ENCODE results near the gene THAP5. TPM values are rescaled to one million over a fixed set of nuclear protein-coding genes. Genes with fewer than 3 reads are reported as not detected.

THAP5 gene
- polyA plus RNA-seq, 1 donor from 2014 or later: 49.4 TPM

DNA sequence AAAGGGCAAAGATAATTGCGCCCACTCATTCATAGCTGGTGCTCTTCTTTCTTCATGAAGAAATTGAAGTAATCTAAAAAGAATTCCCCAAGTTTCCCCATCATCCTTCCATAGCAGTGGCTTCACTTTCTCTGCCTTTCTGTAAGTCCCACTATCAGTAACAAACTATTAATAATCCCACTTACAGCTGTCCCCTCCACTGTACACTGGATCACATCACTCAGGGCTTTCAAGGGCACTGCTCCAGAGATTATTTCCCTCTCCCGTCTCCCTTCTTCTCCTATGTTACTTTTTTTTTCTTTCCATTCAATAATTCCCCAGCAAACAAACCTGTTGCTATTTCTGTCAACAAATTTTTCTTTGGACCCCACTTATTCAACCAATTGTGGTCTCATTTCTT, 16.3 kb upstream of the THAP5 start:
- no peak overlapping the region for H3K4me3 ChIP-seq (ENCODE audit: low read length)
- H3K79me2 ChIP-seq (replicated peaks; ENCODE audit: insufficient read depth, low read length): no peaks in the 10 kb centered on the region
- H4K20me1 ChIP-seq (ENCODE audit: insufficient read depth): no peaks in the 10 kb centered on the region
- H3K27me3 ChIP-seq (ENCODE audit: insufficient read depth, low read depth, low read length): no peaks in the 10 kb centered on the region
- no peak overlapping the region for H3K9ac ChIP-seq (ENCODE audit: low read length)
- H3K27ac ChIP-seq (ENCODE audit: low read length): no peak overlapping the region
- H3F3A ChIP-seq (ENCODE audit: insufficient read depth, low read length, poor library complexity, severe bottlenecking): no peaks in the 10 kb centered on the region
- H3K4me2 ChIP-seq (ENCODE audit: low read length): no peak overlapping the region
- no peak overlapping the region for H2AFZ ChIP-seq (ENCODE audit: low read depth, low read length)
- no peaks in the 10 kb centered on the region for H3K36me3 ChIP-seq (ENCODE audit: insufficient read depth, low read length)
- no peaks in the 10 kb centered on the region for H3K9me2 ChIP-seq (ENCODE audit: insufficient read depth, low read length)
- no peak for TF ChIP-seq MXI1 (conservative IDR thresholded peaks at IDR 0.05; ENCODE audit: poor library complexity, severe bottlenecking)
- H3K9me3 ChIP-seq (ENCODE audit: low read length): no peaks in the 10 kb centered on the region

DNA sequence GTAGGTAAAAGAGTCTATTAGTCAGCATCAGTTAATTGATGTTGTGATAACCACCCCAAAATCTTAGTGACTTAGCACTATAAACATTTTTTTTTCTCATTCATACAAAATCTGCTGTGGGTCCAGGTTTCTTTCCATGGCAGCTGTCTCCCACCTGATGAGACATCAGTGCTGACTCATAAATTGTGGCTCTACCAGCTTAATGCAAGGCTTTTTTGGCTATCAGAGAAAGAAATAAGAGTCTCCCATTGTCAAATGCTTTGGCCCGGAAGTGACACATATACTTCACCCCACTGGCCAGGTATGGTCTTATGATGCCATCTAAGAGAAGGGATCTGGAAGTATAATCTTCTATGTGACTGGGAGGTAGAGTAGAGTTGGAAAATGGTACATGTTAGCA, 14.7 kb upstream of the THAP5 start:
- Histone ChIP-seq H3K27ac (ENCODE audit: low read length) (no peak overlapping the region), H3K79me2 (replicated peaks; ENCODE audit: insufficient read depth, low read length) (no peaks in the 10 kb centered on the region), H3K4me3 (ENCODE audit: low read length) (no peak overlapping the region), H3K9ac (ENCODE audit: low read length) (no peak overlapping the region), H3K4me2 (ENCODE audit: low read length) (no peak overlapping the region), H3K27me3 (ENCODE audit: insufficient read depth, low read depth, low read length) (no peaks in the 10 kb centered on the region), H4K20me1 (ENCODE audit: insufficient read depth) (no peaks in the 10 kb centered on the region), H3K9me2 (ENCODE audit: insufficient read depth, low read length) (no peaks in the 10 kb centered on the region), H3K36me3 (ENCODE audit: insufficient read depth, low read length) (peaks cover 5% of the 10 kb centered on the region), H3K9me3 (ENCODE audit: low read length) (no peaks in the 10 kb centered on the region), H3F3A (ENCODE audit: insufficient read depth, low read length, poor library complexity, severe bottlenecking) (no peaks in the 10 kb centered on the region), H2AFZ (ENCODE audit: low read depth, low read length) (no peak overlapping the region)
- no peak for TF ChIP-seq SMC3 (conservative IDR thresholded peaks at IDR 0.05; ENCODE audit: poor library complexity)
- TF ChIP-seq, protein P1, sequence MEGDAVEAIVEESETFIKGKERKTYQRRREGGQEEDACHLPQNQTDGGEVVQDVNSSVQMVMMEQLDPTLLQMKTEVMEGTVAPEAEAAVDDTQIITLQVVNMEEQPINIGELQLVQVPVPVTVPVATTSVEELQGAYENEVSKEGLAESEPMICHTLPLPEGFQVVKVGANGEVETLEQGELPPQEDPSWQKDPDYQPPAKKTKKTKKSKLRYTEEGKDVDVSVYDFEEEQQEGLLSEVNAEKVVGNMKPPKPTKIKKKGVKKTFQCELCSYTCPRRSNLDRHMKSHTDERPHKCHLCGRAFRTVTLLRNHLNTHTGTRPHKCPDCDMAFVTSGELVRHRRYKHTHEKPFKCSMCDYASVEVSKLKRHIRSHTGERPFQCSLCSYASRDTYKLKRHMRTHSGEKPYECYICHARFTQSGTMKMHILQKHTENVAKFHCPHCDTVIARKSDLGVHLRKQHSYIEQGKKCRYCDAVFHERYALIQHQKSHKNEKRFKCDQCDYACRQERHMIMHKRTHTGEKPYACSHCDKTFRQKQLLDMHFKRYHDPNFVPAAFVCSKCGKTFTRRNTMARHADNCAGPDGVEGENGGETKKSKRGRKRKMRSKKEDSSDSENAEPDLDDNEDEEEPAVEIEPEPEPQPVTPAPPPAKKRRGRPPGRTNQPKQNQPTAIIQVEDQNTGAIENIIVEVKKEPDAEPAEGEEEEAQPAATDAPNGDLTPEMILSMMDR (IDR thresholded peaks at IDR 0.05; ENCODE audit: poor library complexity, severe bottlenecking): no peak
- no peak for TF ChIP-seq POLR2AphosphoS5 (IDR thresholded peaks at IDR 0.05)
- TF ChIP-seq RAD21 (conservative IDR thresholded peaks at IDR 0.05): no peak
- TF ChIP-seq TAF1 (IDR thresholded peaks at IDR 0.05; ENCODE audit: low read depth): no peak
- TF ChIP-seq, protein P2, sequence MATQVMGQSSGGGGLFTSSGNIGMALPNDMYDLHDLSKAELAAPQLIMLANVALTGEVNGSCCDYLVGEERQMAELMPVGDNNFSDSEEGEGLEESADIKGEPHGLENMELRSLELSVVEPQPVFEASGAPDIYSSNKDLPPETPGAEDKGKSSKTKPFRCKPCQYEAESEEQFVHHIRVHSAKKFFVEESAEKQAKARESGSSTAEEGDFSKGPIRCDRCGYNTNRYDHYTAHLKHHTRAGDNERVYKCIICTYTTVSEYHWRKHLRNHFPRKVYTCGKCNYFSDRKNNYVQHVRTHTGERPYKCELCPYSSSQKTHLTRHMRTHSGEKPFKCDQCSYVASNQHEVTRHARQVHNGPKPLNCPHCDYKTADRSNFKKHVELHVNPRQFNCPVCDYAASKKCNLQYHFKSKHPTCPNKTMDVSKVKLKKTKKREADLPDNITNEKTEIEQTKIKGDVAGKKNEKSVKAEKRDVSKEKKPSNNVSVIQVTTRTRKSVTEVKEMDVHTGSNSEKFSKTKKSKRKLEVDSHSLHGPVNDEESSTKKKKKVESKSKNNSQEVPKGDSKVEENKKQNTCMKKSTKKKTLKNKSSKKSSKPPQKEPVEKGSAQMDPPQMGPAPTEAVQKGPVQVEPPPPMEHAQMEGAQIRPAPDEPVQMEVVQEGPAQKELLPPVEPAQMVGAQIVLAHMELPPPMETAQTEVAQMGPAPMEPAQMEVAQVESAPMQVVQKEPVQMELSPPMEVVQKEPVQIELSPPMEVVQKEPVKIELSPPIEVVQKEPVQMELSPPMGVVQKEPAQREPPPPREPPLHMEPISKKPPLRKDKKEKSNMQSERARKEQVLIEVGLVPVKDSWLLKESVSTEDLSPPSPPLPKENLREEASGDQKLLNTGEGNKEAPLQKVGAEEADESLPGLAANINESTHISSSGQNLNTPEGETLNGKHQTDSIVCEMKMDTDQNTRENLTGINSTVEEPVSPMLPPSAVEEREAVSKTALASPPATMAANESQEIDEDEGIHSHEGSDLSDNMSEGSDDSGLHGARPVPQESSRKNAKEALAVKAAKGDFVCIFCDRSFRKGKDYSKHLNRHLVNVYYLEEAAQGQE (IDR thresholded peaks at IDR 0.05; ENCODE audit: borderline replicate concordance): no peak
- no peak for TF ChIP-seq EP300 (conservative IDR thresholded peaks at IDR 0.05; ENCODE audit: poor library complexity, severe bottlenecking)
- TF ChIP-seq EZH2 (IDR thresholded peaks at IDR 0.05; ENCODE audit: borderline replicate concordance, insufficient read depth, low read length, poor library complexity, severe bottlenecking): no peak
- no peak for TF ChIP-seq MXI1 (conservative IDR thresholded peaks at IDR 0.05; ENCODE audit: poor library complexity, severe bottlenecking)

Data from neural cell (in vitro differentiated cells).